Frontal cortex (tissue), 4 donors: ENCODE measurements around the gene SGCE. TPM values are rescaled to one million over a fixed set of nuclear protein-coding genes. Genes with fewer than 3 reads are reported as not detected.
A peak's percentile ranks its signal among the peaks of the same experiment; 100 is the strongest.

Experiments
- DNase-seq, 2 donors: peaks; one replicate each; pipeline ENCODE4 v3.0.0; 2012; ENCODE audit warnings: low spot score in 2 of 2
- FAIRE-seq: peaks from 2 replicates; lab custom pipeline; 2012; peaks lifted over from hg19 to GRCh38; lab: Jason Lieb, UNC
- total RNA-seq: library from RNA; depleted of rRNA; stranded (reverse); fragments of >200 nt; gene quantifications from one replicate; pipeline ENCODE4 v1.2.3, GENCODE V29; 2014
- donor health status: control.
- donor health status: control.
- donor health status: control.

The SGCE gene
- total RNA-seq, 1 donor from 2014 or later, result 69.7 TPM

DNA sequence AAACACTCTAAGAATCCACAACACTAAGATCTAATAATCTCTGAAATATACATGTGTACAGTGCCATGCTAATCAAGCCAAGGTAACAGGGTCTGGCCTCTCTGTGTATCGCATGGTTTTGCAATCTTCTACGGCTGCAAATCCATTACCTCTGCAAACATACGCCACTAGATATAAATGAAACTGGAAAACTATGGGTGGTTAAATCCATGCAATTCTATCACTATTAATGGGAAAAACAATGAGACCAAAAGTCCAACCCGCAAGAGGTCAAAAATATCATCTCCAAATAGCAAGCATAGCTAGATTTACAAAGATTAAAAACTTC, 23.0 kb downstream of the SGCE start:
- FAIRE-seq, result no peak
- DNase-seq, result no peak

DNA sequence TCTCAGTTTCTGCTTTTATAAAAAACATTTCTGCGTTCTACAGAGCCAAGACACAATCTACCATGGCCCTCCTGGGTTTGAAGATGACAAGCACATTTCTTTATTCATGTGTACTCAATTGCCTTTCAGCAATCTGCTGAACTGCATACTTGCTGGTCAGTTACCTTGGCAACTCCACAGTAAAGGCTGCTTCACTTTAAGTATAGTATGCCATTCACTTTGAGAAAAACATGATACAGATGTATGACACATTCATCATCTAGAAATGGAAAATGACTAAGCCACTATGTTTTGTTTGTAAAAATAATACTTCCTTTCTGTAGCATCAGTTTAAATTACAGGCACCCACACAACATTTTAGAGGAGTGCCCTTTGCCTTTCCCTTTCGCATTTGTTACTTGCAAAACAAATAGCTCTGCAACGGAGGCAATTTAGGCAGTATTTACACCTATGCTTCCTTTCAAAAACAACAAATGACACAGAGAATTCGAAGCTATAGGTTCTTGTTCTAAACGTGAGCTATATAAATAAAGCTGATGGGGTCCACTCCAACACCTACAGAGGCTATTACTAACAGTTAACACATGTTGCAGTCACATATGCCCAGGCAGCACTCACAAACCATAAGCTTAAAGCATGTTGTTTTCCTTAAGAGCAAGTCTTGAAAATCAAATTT, 23.5 kb downstream of the SGCE start:
- FAIRE-seq, result no peak
- no peak for DNase-seq

DNA sequence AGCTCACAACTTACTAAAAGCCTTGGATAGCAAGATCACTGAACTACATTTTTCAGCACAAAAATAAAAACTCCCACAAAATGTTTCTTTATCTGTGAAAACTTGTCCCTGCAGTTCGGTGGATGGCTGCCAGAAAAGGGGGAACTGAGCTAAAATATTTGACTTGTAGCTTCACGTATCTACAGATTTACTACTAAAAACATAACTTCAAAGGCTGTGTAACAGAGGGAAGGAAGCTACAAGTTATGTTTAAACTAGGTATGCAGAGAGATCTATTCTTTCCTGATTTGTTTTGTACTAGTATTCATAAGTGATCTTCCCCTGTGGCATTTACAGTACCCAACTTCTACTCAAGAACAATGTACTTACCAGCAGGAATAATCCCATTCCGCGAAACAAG, 25.1 kb downstream of the SGCE start:
- FAIRE-seq, result no peak
- no peak for DNase-seq

- DNase-seq (no peak), FAIRE-seq (no peak)
Measured at GRCh38 chr7:94623820-94624219, 32.1 kb downstream of the SGCE start.

DNA sequence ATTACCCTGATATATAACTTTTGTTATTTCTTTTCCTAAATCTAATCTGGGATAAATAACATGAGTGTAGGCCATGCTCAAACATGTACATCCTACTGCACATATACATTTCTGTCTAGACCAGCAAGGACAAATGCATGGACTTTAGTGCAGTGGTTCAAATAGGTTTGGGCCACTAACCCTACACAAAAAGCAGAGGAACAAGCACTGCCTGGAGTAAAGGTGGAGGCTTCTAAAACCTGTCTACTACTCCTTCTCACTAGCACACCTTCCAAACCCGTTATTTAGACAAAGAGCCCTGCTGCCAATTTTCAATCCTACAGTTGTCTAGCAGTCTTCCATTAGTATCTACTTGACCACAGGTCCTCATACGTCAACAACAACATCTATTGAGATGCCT, 34.8 kb downstream of the SGCE start:
- DNase-seq, result no peak
- no peak for FAIRE-seq

DNA sequence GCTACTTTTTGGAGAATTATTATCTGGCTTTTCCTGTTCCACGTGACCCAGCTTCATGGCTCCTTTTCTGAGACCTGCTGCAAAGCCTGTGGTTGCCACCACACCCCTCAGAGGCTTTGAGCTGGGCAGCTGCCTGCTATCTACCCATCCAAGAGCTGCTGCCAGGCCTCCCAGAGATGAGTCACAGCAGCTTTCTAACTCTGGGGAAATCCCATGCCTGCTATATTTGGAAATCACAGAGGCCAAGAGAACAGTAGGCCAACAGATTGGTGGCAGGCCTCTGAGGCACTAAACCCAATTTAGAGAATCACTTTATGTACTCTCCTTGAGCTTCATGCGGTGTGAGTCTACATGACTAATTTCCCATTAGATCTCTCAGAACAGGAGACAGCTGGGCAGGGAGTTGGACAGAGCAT, 35.2 kb downstream of the SGCE start:
- DNase-seq, result peak in 1 of 2 donors; percentile 18
- FAIRE-seq, result no peak

DNA sequence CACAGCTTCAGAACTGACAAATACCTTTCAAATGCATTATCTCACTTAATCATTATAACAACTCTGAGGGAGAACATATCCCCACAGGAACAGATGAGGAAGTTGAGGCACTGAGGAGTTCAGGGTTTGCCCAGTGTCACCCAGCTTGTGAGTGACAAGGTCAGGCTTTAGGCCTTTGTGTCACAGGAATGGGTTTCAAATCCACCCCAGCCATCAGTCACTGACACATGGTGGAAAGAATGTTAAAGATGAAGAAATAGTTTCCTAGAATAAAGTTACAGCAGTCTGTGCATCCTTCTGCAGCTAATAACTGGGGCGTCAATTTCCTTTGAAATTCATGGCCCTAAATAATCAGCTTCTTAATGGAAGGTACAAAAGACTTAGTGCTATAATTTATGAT, 37.8 kb downstream of the SGCE start:
- DNase-seq, result no peak
- FAIRE-seq, result no peak

- FAIRE-seq (no peak), DNase-seq (no peak)
Measured at GRCh38 chr7:94616855-94617254, 39.1 kb downstream of the SGCE start.

DNA sequence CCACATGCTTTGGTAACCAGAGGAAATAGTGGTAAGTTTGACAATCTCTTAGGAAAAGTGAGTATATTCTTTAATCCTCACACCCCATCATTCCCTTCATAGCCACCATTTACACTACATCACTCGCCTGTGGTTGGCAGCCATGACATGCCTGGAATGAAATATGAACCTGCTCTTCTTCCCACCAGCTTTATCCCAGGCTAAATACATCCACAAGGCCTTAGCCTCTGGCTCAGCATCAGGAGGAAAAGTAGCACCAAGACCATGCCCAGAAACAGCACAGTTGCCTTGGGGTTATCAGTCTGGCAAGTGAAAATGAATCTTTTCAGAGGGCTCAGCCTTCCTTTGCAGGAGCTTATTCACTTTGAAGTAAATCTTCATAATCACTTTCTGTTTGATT, 40.3 kb downstream of the SGCE start:
- DNase-seq (no peak), FAIRE-seq (no peak)

- no peak for DNase-seq
- no peak for FAIRE-seq
Measured at GRCh38 chr7:94612661-94613060, 43.3 kb downstream of the SGCE start.

DNA sequence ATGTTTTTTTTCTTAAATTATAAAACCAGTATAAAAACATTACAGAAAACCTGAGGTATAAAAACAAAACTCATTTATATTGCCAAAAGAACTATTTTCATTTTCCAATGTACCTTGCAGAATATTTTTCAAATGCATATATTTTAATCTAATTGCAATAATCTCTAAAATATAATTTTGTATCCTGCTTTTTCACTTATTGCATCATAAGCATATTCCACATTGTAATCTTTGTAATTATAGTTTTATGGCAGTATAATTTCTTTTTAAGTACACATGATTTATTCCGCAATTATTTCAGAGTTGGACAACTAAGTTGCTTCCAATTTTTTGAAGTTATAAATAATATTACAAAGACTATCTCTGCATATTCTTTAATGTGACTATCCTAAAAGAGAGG, 43.7 kb downstream of the SGCE start:
- no peak for FAIRE-seq
- no peak for DNase-seq

GRCh38 chr7:94609561-94609960, 46.4 kb downstream of the SGCE start:
- DNase-seq (no peak), FAIRE-seq (no peak)

DNA sequence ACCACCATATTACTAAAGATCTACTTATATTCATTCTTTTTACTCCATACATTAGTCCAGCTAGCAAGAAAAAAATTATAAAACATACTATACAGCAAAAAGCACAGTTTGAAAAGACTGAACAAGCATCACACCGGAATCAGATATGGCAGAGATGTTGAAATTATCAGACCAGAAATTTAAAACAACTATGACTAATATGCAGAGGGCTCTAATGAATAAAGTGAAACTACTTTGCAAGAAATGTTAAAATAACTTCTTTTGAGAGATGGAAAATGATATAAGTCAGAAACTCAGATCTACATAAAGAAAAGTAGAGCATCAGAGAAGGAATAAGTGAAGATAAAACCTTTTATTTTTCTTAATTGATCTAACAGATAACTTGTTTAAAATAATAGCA, 50.9 kb downstream of the SGCE start:
- FAIRE-seq (peak; percentile 60), DNase-seq (no peak)

DNA sequence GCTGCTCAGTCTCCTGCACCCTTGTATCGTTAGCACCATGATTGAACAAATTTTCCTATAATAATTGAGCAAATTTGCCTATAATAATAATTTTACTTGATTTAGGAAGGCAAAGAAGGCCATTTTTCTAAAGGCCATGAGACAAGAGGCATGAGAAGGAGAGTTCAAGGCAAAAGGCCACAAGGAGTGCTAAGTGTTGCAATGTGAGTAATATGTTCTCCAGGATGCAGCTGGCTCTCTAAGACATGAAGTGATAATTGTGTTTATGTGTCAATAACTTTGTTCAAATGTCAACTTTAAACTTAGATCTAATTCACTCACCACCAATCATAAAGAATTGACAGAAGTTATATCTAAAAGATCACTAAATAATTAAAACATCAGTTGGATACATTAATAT, 53.8 kb downstream of the SGCE start:
- FAIRE-seq (no peak), DNase-seq (no peak)

GRCh38 chr7:94600267-94600666, 55.7 kb downstream of the SGCE start:
- FAIRE-seq, result no peak
- no peak for DNase-seq

GRCh38 chr7:94595717-94596116, 60.2 kb downstream of the SGCE start:
- no peak for DNase-seq
- FAIRE-seq, result no peak

- FAIRE-seq, result no peak
- DNase-seq, result no peak
Measured at GRCh38 chr7:94594882-94595281, 61.1 kb downstream of the SGCE start.

DNA sequence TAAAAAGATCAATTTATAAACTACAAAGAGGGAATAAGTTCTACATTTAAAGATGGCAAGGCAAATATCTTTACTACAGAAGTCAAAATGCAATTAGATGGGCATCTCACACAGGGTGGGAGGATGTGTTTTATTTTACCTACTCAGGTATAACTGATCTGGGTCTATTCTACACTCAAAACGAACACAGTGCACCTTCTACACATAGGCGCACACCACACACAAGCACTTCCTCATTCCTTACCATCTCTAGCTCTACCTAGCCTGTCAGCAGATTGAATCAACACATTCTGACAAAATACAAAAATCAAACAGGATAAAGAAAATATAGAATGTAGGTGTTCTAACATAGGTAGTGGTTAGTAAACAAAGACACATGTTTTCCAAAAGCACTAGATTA, 64.8 kb downstream of the SGCE start:
- DNase-seq (no peak), FAIRE-seq (no peak)

GRCh38 chr7:94590526-94591162, 65.3 kb downstream of the SGCE start:
- DNase-seq, result no peak
- FAIRE-seq, result no peak

DNA sequence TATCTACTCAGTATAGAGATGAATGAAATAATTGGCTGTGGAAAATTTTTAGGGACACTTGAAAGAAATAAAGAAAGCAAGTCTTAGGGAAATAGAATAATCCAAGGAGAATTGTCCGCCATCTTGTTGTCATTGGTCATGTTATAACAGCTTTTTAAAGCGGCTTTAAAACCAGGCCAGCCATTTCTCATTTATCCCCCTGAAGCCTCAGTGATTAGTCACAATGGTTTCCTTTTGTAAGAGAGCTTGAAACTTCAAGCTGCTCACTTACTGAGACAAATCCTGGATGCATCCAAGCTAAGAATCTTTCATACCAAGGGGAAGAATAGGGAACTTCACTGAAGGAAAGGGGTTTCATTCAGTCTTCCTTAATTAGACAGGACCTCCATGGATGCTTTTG, 67.9 kb downstream of the SGCE start:
- DNase-seq (no peak), FAIRE-seq (no peak)

- DNase-seq (no peak), FAIRE-seq (no peak)
Measured at GRCh38 chr7:94584113-94584512, 71.8 kb downstream of the SGCE start.

DNA sequence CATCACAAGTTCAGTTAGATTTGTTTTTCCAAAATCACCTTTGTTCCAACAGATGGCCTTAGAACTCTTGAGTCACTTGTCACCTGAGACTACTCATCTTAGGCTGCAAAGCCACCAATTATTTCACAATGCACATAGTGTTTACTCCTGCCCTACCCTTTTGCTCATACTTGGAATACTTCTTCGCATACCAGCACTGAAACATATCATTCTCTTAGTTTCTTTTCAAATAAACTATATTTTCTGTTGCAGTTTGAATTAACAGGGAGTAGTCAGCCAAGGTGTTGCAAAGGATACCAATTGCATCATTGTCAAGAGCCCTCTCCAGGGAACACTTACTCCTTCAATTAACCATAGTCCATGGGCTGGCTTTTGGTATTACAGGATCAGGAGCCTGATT, 75.3 kb downstream of the SGCE start:
- DNase-seq (no peak), FAIRE-seq (no peak)
